ENCODE results near the gene PIN4.

GRCh38 chrX:72201836-72202536 is 20.4 kb downstream of the PIN4 start:
- TF ChIP-seq MYC (IDR thresholded peaks at IDR 0.05; ENCODE audit: low read depth, low read length), result no peak
- no peak for TF ChIP-seq CTCF (IDR thresholded peaks at IDR 0.05; ENCODE audit: low read depth, low read length)
- TF ChIP-seq POLR2A (IDR thresholded peaks at IDR 0.05; ENCODE audit: extremely low read depth, insufficient read length), result no peak
- TF ChIP-seq, protein P1, sequence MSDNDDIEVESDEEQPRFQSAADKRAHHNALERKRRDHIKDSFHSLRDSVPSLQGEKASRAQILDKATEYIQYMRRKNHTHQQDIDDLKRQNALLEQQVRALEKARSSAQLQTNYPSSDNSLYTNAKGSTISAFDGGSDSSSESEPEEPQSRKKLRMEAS (IDR thresholded peaks at IDR 0.05; ENCODE audit: low read depth, low read length), result no peak

All from NB4 (cell line).